ENCODE results near the gene PRMT9.

DNA sequence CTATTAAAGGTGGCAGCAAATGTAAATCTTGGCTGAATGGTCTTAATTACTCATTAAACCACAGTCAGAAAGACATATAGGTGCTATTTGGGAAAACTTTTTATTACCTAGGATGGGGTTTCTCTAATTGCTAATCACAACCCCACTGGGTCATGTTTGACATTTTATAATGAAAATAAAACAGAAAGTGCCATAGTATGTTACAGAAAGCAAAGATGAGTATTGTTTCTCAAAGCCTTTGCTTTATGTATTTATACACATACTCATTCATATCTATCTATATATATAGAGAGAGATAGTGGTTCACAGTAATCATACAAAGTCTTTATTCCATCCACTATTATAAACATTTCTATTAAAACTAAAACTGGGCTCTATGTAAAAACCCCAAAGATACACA, 48.6 kb downstream of the PRMT9 start:
- TF ChIP-seq, protein P1, sequence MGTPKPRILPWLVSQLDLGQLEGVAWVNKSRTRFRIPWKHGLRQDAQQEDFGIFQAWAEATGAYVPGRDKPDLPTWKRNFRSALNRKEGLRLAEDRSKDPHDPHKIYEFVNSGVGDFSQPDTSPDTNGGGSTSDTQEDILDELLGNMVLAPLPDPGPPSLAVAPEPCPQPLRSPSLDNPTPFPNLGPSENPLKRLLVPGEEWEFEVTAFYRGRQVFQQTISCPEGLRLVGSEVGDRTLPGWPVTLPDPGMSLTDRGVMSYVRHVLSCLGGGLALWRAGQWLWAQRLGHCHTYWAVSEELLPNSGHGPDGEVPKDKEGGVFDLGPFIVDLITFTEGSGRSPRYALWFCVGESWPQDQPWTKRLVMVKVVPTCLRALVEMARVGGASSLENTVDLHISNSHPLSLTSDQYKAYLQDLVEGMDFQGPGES (IDR thresholded peaks at IDR 0.05) = no peak
- no peak for TF ChIP-seq POLR2AphosphoS5 (IDR thresholded peaks at IDR 0.05; ENCODE audit: low read length)
- TF ChIP-seq, protein P2, sequence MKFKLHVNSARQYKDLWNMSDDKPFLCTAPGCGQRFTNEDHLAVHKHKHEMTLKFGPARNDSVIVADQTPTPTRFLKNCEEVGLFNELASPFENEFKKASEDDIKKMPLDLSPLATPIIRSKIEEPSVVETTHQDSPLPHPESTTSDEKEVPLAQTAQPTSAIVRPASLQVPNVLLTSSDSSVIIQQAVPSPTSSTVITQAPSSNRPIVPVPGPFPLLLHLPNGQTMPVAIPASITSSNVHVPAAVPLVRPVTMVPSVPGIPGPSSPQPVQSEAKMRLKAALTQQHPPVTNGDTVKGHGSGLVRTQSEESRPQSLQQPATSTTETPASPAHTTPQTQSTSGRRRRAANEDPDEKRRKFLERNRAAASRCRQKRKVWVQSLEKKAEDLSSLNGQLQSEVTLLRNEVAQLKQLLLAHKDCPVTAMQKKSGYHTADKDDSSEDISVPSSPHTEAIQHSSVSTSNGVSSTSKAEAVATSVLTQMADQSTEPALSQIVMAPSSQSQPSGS (IDR thresholded peaks at IDR 0.05; ENCODE audit: low read length) = no peak
- TF ChIP-seq, protein P3, sequence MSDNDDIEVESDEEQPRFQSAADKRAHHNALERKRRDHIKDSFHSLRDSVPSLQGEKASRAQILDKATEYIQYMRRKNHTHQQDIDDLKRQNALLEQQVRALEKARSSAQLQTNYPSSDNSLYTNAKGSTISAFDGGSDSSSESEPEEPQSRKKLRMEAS (IDR thresholded peaks at IDR 0.05; ENCODE audit: low read depth, low read length) = no peak
- no peak for TF ChIP-seq PAX5 (IDR thresholded peaks at IDR 0.05; ENCODE audit: borderline replicate concordance, low read depth, low read length)
- no peak for TF ChIP-seq RFX5 (IDR thresholded peaks at IDR 0.05; ENCODE audit: low read depth, low read length)
- TF ChIP-seq, protein P4, sequence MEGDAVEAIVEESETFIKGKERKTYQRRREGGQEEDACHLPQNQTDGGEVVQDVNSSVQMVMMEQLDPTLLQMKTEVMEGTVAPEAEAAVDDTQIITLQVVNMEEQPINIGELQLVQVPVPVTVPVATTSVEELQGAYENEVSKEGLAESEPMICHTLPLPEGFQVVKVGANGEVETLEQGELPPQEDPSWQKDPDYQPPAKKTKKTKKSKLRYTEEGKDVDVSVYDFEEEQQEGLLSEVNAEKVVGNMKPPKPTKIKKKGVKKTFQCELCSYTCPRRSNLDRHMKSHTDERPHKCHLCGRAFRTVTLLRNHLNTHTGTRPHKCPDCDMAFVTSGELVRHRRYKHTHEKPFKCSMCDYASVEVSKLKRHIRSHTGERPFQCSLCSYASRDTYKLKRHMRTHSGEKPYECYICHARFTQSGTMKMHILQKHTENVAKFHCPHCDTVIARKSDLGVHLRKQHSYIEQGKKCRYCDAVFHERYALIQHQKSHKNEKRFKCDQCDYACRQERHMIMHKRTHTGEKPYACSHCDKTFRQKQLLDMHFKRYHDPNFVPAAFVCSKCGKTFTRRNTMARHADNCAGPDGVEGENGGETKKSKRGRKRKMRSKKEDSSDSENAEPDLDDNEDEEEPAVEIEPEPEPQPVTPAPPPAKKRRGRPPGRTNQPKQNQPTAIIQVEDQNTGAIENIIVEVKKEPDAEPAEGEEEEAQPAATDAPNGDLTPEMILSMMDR (IDR thresholded peaks at IDR 0.05 in 2 of 3, conservative IDR thresholded peaks at IDR 0.05 in 1 of 3; ENCODE audit: control insufficient read depth in 2 of 3, extremely low read depth in 1 of 3, insufficient read depth in 1 of 3, low read depth in 3 of 3, low read length in 3 of 3) = no peak
- no peak for TF ChIP-seq YY1 (IDR thresholded peaks at IDR 0.05; ENCODE audit: low read depth, low read length)
- no peak for TF ChIP-seq NBN (IDR thresholded peaks at IDR 0.05)
- no peak for TF ChIP-seq CREM (IDR thresholded peaks at IDR 0.05; ENCODE audit: low read depth)

Measured in GM12878 (cell line).